ENCODE results near the gene TRPM8. TPM values are rescaled to one million over a fixed set of nuclear protein-coding genes. Genes with fewer than 3 reads are reported as not detected.

The TRPM8 gene
- total and polyA plus RNA-seq, 2 of the 13 experiments (the other 11 are each of a cell fraction or from before 2014, with no cell fraction given), result 0.12 TPM; not detected in 1

DNA sequence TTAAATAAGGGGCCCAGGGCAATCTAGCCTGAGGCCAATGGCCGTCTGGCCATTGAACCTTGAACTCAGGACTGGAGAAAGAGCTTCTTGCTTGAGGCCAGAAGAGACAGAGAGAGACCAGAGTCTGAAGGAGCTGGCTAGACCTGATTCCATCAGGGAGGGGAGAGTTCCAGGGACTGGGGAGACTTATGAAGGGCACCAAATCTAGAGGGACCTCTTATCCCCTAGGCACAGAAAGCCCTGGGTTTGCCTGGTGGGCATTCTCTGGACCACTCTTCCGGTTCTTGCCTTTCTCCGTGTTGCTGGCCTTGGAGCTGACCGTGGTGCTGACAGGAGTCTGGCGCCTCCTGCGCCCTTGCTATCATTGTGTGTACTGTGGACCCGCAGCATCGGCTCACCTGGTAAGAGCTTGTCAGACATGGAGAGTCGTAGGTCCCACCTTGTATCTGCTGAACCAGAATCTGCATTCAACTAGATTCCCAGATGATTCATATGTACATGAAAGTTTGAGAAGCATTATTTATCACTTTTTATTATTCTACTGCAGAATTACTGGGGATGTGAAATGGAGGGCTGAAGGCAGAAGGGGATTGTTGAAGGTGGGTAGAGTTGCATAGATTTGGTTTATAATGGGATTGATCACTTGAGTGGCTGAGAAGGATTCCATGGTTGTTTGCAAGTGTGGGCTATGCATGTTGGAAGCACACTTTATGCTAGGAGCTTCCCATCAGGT, 4.3 kb upstream of the TRPM8 start (continued):
- no peak for TF ChIP-seq FOXA1 (IDR thresholded peaks at IDR 0.05)
- TF ChIP-seq FOXA1 (CRISPR knock-in tag; IDR thresholded peaks at IDR 0.05), result no peak
- TF ChIP-seq KDM5A (IDR thresholded peaks at IDR 0.05; ENCODE audit: borderline replicate concordance, low read length), result no peak
- TF ChIP-seq FOXM1 (CRISPR knock-in tag; IDR thresholded peaks at IDR 0.05), result no peak
- TF ChIP-seq, protein P1, sequence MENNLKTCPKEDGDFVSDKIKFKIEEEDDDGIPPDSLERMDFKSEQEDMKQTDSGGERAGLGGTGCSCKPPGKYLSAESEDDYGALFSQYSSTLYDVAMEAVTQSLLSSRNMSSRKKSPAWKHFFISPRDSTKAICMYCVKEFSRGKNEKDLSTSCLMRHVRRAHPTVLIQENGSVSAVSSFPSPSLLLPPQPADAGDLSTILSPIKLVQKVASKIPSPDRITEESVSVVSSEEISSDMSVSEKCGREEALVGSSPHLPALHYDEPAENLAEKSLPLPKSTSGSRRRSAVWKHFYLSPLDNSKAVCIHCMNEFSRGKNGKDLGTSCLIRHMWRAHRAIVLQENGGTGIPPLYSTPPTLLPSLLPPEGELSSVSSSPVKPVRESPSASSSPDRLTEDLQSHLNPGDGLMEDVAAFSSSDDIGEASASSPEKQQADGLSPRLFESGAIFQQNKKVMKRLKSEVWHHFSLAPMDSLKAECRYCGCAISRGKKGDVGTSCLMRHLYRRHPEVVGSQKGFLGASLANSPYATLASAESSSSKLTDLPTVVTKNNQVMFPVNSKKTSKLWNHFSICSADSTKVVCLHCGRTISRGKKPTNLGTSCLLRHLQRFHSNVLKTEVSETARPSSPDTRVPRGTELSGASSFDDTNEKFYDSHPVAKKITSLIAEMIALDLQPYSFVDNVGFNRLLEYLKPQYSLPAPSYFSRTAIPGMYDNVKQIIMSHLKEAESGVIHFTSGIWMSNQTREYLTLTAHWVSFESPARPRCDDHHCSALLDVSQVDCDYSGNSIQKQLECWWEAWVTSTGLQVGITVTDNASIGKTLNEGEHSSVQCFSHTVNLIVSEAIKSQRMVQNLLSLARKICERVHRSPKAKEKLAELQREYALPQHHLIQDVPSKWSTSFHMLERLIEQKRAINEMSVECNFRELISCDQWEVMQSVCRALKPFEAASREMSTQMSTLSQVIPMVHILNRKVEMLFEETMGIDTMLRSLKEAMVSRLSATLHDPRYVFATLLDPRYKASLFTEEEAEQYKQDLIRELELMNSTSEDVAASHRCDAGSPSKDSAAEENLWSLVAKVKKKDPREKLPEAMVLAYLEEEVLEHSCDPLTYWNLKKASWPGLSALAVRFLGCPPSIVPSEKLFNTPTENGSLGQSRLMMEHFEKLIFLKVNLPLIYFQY (CRISPR knock-in tag; IDR thresholded peaks at IDR 0.05; ENCODE audit: borderline replicate concordance), result no peak
- TF ChIP-seq, protein P2, sequence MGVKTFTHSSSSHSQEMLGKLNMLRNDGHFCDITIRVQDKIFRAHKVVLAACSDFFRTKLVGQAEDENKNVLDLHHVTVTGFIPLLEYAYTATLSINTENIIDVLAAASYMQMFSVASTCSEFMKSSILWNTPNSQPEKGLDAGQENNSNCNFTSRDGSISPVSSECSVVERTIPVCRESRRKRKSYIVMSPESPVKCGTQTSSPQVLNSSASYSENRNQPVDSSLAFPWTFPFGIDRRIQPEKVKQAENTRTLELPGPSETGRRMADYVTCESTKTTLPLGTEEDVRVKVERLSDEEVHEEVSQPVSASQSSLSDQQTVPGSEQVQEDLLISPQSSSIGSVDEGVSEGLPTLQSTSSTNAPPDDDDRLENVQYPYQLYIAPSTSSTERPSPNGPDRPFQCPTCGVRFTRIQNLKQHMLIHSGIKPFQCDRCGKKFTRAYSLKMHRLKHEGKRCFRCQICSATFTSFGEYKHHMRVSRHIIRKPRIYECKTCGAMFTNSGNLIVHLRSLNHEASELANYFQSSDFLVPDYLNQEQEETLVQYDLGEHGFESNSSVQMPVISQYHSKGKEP (CRISPR knock-in tag; IDR thresholded peaks at IDR 0.05), result peak; percentile 86; the same call in 1 of the 2 replicates
- no peak for TF ChIP-seq ZNF839 (CRISPR knock-in tag; IDR thresholded peaks at IDR 0.05; ENCODE audit: borderline replicate concordance)
- TF ChIP-seq, protein P3, sequence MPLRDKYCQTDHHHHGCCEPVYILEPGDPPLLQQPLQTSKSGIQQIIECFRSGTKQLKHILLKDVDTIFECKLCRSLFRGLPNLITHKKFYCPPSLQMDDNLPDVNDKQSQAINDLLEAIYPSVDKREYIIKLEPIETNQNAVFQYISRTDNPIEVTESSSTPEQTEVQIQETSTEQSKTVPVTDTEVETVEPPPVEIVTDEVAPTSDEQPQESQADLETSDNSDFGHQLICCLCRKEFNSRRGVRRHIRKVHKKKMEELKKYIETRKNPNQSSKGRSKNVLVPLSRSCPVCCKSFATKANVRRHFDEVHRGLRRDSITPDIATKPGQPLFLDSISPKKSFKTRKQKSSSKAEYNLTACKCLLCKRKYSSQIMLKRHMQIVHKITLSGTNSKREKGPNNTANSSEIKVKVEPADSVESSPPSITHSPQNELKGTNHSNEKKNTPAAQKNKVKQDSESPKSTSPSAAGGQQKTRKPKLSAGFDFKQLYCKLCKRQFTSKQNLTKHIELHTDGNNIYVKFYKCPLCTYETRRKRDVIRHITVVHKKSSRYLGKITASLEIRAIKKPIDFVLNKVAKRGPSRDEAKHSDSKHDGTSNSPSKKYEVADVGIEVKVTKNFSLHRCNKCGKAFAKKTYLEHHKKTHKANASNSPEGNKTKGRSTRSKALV (CRISPR knock-in tag; IDR thresholded peaks at IDR 0.05), result no peak
- TF ChIP-seq RAD51 (IDR thresholded peaks at IDR 0.05; ENCODE audit: borderline replicate concordance), result no peak
- TF ChIP-seq, protein P4, sequence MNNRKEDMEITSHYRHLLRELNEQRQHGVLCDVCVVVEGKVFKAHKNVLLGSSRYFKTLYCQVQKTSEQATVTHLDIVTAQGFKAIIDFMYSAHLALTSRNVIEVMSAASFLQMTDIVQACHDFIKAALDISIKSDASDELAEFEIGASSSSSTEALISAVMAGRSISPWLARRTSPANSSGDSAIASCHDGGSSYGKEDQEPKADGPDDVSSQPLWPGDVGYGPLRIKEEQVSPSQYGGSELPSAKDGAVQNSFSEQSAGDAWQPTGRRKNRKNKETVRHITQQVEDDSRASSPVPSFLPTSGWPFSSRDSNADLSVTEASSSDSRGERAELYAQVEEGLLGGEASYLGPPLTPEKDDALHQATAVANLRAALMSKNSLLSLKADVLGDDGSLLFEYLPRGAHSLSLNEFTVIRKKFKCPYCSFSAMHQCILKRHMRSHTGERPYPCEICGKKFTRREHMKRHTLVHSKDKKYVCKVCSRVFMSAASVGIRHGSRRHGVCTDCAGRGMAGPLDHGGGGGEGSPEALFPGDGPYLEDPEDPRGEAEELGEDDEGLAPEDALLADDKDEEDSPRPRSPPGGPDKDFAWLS (CRISPR knock-in tag; IDR thresholded peaks at IDR 0.05; ENCODE audit: borderline replicate concordance), result no peak
- TF ChIP-seq NR1H2 (CRISPR knock-in tag; IDR thresholded peaks at IDR 0.05; ENCODE audit: borderline replicate concordance, low read depth), result 0 out of 2 replicates have a peak, but pooled peaks have one; percentile 62
- no peak for TF ChIP-seq DNMT1 (CRISPR knock-in tag; IDR thresholded peaks at IDR 0.05)
- TF ChIP-seq YEATS2 (CRISPR knock-in tag; IDR thresholded peaks at IDR 0.05; ENCODE audit: borderline replicate concordance), result no peak
- TF ChIP-seq ZNF83 (CRISPR knock-in tag; IDR thresholded peaks at IDR 0.05; ENCODE audit: borderline replicate concordance), result no peak
- TF ChIP-seq KLF11 (CRISPR knock-in tag; IDR thresholded peaks at IDR 0.05), result peak; percentile 84; the same call in 1 of the 2 replicates
- no peak for TF ChIP-seq ZNF652 (CRISPR knock-in tag; IDR thresholded peaks at IDR 0.05; ENCODE audit: borderline replicate concordance, low read depth)
- TF ChIP-seq ZNF577 (CRISPR knock-in tag; IDR thresholded peaks at IDR 0.05; ENCODE audit: borderline replicate concordance, low read depth), result no peak
- no peak for TF ChIP-seq SRSF4 (IDR thresholded peaks at IDR 0.05; ENCODE audit: low read depth, low read length, poor library complexity, severe bottlenecking)
